ENCODE results near the gene RIMS1.
"Not testable (repeated sequence)": the region's sequence is repeated elsewhere in the genome, so short reads cannot be mapped to it uniquely, and the experiment has no call there.

The RIMS1 gene

DNA sequence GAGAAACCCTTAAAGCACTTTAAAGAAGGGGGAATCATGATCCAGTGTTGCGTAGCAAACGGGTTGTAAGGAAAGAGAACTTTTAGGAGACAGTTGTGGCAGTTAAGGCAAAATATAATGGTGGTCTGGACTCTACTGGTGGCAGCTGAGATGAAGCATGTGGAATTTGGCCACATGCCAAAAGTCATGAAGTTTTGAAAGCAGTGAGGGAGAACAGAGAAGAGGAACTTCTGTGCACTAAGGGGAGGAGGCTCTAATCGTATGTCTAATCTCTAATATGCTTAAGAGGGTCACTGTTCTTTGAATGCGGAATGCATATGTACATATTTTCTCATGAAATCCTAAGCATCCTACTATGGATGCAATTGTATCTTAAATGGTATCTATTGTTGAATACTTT is 91.5 kb downstream of the RIMS1 start:
- no peak for DNase-seq (ENCODE audit: low spot score)

DNA sequence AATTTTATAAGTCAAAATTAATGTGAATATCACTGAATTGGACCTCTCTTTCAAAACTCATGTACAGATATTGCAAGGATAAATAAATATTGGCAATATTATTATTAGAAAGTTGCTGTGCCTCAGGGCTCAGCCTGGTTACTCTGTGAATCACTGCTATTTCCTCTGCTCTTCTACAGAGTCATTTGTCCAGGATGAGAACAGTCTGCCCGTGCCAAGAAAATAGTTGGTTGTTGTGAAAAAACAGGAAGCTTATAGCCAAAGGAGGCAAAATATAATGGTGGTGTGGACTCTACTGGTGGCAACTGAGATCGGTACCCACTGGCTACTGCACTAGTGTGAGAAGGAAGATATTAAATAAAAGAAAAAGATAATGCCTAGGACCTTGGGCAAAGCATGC is 93.6 kb downstream of the RIMS1 start:
- DNase-seq (ENCODE audit: low spot score), result no peak

GRCh38 chr6:71982389-71982788 is 96.0 kb downstream of the RIMS1 start:
- DNase-seq (ENCODE audit: low spot score), result no peak

GRCh38 chr6:71983131-71983530 is 96.8 kb downstream of the RIMS1 start:
- DNase-seq (ENCODE audit: low spot score), result no peak

- no peak for DNase-seq (ENCODE audit: low spot score)
Measured at GRCh38 chr6:71994705-71995271, 108.4 kb downstream of the RIMS1 start.

DNA sequence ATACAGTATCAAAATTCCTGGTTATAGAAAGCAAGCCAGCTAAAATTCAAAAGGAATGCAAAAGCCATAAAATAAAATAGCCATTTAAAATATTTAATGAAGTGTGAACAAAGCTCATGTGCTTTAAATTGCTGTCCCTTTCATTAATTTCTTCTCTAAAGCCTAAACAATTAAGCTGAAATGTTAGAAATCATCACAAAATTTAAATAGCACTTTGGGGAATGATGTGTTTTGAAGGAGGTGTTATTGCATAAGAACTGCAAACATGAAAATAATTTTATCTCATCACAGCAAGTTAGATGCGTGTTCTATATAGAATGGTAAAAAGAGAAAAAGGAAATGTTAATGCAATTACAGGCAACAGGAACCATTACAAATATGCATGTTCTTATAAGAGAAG is 111.0 kb downstream of the RIMS1 start:
- DNase-seq (ENCODE audit: low spot score), result no peak

- no peak for DNase-seq (ENCODE audit: low spot score)
Measured at GRCh38 chr6:72002415-72002814, 116.1 kb downstream of the RIMS1 start.

DNA sequence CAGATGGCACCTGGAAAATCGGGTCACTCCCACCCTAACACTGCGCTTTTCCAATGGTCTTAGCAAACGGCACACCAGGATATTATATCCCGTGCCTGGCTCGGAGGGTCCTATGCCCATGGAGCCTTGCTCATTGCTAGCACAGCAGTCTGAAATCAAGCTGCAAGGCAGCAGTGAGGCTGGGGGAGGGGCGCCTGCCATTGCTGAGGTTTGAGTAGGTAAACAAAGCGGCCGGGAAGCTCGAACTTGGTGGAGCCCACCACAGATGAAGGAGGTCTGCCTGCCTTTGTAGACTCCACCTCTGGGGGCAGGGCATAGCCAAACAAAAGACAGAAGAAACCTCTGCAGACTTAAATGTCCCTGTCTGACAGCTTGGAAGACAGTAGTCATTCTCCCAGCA is 120.2 kb downstream of the RIMS1 start:
- not testable (repeated sequence) for DNase-seq (ENCODE audit: low spot score)

GRCh38 chr6:72022830-72023229 is 136.5 kb downstream of the RIMS1 start:
- no peak for DNase-seq (ENCODE audit: low spot score)

GRCh38 chr6:72031471-72031870 is 145.1 kb downstream of the RIMS1 start:
- no peak for DNase-seq (ENCODE audit: low spot score)

DNA sequence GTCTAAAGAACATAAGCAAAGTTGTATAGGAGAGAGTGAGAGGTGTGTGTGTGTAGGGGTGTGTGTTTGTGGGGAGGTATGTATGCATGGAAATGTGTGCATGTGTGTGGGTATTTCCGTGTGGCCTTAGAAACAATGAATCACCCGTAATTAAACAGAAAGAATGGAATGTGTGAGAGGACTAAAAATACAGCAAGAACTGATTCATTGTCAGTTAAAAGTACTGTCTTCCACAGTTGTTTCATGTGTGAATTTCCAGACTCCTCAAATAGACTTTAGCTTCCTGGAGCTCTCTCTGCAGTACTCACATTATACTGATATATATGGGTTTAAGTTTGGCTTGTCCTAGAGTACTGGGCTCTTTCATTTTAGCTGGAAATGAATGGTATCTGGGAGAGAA is 145.7 kb downstream of the RIMS1 start:
- no peak for DNase-seq (ENCODE audit: low spot score)

DNA sequence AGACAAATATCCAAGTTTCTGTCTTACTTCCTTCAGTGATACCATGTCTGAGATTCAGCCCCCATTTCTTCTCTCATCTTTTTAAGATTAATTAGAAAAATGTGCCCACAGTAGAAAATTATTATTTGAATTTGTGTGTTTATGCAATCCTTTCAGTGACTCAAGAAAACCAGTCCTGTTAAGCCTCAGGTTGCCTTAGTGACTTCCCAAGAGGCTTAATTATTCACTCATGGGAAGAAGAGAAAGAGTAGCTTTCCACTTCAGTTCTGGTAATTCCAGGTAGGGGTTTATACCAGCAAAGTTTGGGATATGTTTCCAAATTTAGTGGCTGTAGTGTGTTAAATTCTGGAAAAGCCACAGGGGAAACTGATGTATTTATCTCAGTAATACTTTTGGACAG is 149.1 kb downstream of the RIMS1 start:
- no peak for DNase-seq (ENCODE audit: low spot score)

DNA sequence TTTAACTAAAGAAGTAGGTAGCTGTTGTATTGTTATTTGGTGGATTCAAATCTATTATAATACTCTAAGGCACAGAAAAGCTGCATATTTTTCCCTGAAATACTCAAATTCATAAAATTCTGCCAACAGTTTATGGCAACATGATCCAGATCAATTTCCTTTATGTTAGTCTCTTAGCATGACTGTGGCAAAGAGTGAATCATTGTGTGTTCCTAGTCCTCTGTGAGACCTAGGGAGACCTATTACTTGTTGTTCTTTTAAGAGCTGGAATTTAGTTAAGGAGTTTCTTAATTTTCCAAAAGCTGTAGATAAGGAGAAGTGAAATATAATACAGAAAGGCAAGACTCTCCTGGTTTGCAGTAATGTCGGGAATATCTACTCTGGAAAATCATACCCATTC is 149.6 kb downstream of the RIMS1 start:
- no peak for DNase-seq (ENCODE audit: low spot score)

- DNase-seq (ENCODE audit: low spot score), result no peak
Measured at GRCh38 chr6:72037006-72037405, 150.7 kb downstream of the RIMS1 start.

- DNase-seq (ENCODE audit: low spot score), result no peak
Measured at GRCh38 chr6:72040111-72040510, 153.8 kb downstream of the RIMS1 start.

DNA sequence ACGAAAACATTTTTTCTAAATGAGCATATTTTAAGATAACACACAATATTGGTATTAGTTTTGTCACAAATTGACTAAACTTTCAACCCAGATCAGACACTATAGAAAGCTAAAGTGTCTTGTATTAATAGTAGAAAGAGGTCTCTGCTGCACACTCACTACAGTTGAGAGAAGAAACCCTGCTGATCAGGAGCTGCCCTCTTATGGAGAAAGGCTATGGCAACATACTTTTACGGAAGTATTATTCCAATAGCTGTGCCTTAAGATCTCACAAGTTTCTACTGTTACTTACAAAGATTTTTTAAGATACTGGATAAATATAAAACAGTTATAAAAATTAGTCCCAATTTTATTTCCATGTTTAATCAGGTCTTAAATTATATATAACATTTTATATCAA is 155.7 kb downstream of the RIMS1 start:
- DNase-seq (ENCODE audit: low spot score), result no peak

DNA sequence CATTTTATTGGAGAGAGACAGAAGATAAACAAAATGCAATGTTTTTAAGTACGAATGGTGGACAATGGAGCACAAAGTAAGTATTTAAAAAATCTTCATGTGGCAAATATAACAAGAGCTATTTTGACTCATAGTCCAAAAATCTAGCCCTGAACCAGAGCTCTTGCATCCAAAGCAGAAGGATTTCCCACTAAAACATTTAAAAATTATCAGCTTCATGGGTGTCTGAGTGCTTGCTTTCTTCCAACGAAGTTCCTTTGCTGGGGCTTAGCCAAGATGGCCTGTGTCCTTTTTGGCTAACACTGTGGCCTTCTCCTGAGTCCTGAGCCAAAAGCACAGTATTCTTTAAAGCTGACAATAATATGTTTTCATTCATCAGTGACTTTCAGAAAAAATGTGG is 161.7 kb downstream of the RIMS1 start:
- no peak for DNase-seq (ENCODE audit: low spot score)

DNA sequence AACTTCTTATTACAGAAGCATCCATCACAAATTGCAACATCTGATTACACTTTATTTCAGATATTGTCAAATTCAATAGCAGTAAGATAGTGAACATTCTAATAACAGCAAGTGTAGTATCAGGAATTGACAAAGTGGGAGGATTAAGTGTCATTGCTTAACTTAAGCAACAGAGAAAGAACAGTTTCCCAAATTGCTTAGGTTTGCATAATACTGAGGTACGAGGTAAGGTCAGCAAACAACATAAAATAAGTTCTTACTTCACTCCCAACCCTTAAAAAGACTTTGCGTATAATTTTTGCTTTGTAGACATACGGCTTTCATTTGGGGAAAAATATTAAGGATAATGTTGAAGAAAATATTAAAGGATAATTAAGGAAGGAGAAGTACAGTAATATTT is 163.0 kb downstream of the RIMS1 start:
- no peak for DNase-seq (ENCODE audit: low spot score)

- DNase-seq (ENCODE audit: low spot score), result no peak
Measured at GRCh38 chr6:72061286-72061685, 174.9 kb downstream of the RIMS1 start.

DNA sequence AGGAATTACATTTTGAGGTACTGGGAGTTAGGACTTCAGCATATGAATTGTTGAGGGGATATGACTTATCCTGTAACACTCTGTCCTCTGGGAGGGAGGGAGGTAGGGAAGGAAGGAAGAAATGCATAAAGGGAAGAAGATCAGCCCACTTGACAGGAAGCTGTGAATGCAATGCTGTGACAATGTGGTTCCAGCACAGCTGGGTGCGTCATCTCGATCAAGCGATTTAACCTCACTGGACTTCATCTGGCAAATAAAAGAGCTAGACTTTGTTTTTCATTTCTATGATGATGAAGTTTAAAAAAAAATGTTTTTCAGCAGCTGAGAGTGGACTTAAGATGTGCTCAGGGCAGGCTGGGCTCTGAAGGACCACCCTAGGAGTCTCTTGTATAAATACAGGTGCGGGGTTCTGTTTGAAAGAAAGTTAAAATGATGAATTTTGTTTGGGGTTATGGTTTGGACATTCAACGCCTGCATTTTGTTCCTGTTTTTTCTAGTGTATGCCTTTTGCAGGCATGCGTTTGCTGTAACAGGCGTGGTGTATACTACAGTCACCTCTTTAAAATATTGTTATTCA is 178.1 kb downstream of the RIMS1 start:
- no peak for DNase-seq (ENCODE audit: low spot score)

- no peak for DNase-seq (ENCODE audit: low spot score)
Measured at GRCh38 chr6:72078096-72078495, 191.7 kb downstream of the RIMS1 start.

- no peak for DNase-seq (ENCODE audit: low spot score)
Measured at GRCh38 chr6:72080260-72080941, 194.1 kb downstream of the RIMS1 start.

DNA sequence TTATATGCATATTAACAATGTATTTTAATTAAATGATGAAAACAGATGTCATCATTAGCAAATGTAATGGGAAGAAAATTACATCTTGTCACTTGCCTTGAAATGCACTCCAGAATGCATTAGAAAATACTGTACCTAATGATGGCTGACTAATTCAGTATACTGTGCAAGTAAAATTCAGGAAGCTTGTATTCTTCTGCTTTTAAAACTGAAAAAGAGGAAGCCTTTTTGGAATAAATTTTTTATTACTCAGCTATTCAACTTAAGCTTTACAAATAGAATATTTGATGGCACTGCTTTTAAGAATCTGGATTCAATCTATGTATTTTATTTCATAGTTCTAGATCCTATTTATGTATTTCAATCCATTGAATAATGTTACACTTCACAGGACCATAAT is 195.5 kb downstream of the RIMS1 start:
- no peak for DNase-seq (ENCODE audit: low spot score)

DNA sequence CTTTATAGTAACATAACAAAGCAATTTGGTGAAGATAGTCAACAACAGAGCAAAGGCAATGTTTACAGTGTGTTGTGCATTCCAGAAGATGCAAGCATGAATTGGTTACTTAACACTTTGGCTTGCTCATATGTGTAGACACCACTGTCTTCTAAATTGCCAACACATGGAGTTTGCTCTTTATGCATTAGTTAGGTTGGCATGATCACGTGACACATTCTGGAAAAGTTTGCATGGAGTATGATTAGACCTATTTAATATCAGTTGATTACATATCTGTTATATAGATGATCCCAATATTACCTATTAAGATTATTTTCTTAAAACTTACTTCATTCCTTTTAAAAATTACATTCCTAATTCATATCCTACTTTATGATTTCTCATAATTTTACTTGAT is 197.6 kb downstream of the RIMS1 start:
- no peak for DNase-seq (ENCODE audit: low spot score)
